GM21825 (cell line): Measurements from ENCODE around the gene RNF44.
"Not testable (repeated sequence)": the region's sequence is repeated elsewhere in the genome, so short reads cannot be mapped to it uniquely, and the experiment has no call there.

Experiments used
- ATAC-seq: cut with Tn5 transposase; IDR thresholded peaks from one replicate; pipeline ENCODE4 v1.9.1; 2021; ENCODE audit warnings: mild to moderate bottlenecking, moderate library complexity; ENCODE audit not compliant: unreplicated experiment

The RNF44 gene

GRCh38 chr5:176521286-176521685 is 15.9 kb downstream of the RNF44 start:
- no peak for ATAC-seq

DNA sequence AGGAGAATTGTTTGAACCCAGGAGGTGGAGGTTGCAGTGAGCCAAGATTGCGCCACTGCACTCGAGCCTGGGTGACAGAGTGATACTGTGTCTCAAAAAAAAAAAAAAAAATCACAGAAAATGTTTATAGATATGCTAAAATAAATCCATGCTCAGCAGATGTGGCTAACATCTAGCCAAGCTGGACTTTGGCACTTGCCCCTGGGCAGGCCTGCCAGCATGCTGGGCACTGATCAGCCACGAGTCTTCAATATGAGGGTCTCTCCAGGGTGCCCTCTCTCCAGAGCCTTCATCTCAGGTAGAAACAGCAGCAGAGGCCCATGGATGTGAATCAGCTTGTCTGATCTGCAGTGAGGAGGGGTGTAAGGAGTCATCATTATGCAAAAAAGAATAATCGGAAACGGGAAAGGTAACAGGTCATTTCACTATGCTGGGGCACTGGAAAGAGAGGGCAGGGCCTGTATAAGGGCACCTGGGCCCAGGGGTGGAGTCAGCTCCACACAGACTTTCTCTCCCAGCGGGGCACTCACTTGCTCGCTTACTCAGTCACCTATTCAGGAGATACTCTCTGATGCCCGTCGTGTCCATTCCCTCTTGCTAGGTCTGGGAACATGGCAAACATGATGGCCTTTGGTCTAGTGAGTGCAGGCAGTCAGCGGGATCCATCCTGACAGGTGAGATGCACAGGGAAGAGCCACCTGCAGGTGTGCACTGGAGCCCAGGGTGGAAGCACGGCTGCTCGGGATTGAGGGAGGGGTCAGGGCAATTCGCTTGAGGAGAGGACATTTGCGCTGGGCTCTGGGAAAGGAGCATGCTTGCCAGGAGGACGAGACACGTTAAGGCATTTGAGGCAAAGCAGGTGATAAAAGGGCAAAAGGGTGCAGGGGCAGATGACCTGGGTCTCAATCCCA is 17.1 kb downstream of the RNF44 start:
- no peak for ATAC-seq

GRCh38 chr5:176517053-176517661 is 20.0 kb downstream of the RNF44 start:
- ATAC-seq: no peak

- ATAC-seq: no peak
Measured at GRCh38 chr5:176515396-176515795, 21.8 kb downstream of the RNF44 start.

DNA sequence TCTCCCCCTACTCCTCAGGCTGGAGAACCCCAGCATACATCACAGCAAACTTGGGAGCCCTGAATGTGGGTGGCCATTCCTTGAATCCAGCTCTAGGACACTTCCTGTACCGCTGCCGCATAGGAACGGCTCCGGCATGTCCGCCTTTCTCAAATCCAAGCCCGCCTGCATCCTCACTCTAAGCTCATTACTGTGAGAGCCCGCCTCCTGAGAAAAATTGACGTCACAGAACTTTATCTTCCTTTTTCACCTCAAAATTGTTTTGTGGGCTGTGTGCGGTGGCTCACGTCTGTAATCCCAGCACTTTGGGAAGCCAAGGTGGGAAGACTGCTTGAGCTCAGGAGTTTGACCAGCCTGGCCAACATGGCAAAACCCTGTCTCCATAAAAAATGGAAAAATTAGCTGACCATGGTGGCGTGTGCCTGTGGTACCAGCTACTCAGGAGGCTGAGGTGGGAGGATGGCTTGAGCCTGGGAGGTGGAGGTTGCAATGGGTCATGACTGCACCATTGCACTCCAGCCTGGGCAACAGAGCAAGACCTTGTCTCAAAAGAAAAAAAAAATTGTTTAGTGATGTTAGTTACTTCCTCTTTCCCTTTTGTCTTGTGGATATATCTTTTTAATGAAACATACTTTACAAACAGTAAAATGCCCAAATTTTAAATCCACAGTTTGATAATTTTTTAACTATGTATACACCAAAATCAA is 22.8 kb downstream of the RNF44 start:
- no peak for ATAC-seq

- no peak for ATAC-seq
Measured at GRCh38 chr5:176513788-176514187, 23.4 kb downstream of the RNF44 start.

- no peak for ATAC-seq
Measured at GRCh38 chr5:176508603-176509002, 28.6 kb downstream of the RNF44 start.

DNA sequence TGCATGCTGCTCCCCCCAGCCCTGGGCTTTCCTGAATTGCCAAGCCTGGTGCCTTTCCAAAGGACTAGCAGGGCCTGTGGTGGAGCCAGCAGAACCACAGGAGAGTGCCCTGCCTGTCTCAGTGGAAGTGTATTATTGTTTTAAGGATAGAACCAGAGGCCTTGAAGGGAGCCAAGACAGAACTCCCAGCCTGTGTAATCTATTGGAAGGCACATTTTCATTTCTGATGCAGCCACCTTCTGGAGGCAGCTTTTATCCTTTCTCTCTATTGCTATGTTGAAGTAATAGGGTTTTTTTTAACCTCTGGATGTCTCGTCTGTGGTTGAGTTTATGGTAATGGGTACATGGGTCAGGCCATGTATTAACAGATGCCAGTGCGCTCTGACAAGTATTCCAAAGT is 29.3 kb downstream of the RNF44 start:
- no peak for ATAC-seq

- ATAC-seq: no peak
Measured at GRCh38 chr5:176503496-176503895, 33.7 kb downstream of the RNF44 start.

DNA sequence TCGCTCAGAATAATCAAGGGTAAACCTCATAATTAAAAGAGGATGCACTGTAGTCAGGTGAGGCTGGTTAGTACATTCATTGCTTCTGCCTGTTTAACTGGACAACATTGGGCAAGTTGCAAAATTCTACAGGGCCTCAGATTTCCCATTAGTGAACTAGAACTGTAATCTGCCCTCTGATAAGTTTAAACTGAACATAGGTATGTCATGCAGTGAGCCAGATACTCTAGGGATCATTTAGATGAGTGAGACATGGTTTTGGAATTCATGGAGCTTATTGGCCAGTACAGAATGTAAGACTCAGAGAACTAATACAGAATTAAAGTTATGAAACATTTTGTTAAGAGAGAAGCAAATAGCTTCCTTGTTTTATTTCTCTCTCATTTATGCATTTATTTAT is 35.9 kb downstream of the RNF44 start:
- ATAC-seq: no peak

DNA sequence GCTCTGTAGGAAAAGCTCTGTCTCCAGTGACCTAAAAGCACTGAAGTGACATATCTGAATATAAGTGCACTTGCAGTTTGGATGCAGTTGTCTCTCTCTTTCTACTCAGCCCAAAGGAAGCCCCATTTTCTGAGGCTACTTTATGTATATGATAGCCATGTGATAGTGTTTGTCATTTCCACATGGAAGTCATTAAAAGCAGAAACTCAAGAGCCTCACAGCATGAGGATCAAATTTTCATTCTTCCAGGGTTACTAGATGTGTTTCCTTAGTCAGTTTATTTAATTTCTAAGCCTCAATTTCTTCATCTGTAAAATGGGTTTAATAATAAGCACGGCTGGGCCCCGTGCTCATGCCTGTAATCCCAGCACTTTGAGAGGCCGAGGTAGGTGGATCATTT is 36.7 kb downstream of the RNF44 start:
- ATAC-seq: no peak

- no peak for ATAC-seq
Measured at GRCh38 chr5:176499273-176499672, 37.9 kb downstream of the RNF44 start.

- ATAC-seq: no peak
Measured at GRCh38 chr5:176497852-176498251, 39.4 kb downstream of the RNF44 start.

GRCh38 chr5:176492431-176492830 is 44.8 kb downstream of the RNF44 start:
- ATAC-seq: no peak

GRCh38 chr5:176491901-176492300 is 45.3 kb downstream of the RNF44 start:
- no peak for ATAC-seq

DNA sequence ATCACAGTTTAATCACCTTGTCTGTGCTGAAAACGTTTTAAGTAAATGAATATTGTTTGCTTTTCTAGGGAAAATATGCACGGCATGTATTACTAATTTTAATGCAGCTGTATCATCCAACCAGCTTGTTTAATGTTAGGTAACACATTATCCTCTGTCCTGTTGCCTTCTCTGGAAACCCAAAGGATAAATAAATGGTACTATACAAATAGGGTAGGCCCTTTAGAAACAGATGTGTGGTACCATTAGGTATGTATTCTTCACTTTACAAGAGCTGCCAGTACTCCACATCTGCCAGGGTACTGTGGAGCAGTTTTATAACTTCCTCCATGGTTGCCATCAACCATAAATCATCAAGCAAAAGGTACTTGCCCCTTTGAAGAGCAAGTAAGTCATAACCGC is 46.1 kb downstream of the RNF44 start:
- ATAC-seq: no peak

DNA sequence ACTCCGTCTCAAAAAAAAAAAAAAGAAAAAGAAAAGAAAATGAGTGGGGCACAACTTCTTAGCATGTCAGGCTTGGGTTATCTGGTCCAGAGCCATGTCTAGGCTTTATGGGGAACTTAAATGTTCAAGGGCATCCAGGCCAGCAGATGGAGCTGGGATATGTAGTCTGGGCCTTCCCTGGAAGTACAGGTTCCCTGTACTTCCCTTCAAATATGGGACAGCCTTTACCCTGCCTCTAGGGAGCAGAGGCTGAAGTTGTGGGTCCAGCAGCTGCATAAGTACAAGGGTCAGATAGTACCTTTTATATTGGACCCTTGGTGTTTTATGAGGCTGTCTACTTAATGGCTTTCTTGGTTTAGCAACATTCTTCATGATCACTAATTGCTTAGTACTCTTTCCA is 46.9 kb downstream of the RNF44 start:
- no peak for ATAC-seq

- no peak for ATAC-seq
Measured at GRCh38 chr5:176489077-176489476, 48.1 kb downstream of the RNF44 start.

GRCh38 chr5:176487160-176487559 is 50.0 kb downstream of the RNF44 start:
- not testable (repeated sequence) for ATAC-seq

DNA sequence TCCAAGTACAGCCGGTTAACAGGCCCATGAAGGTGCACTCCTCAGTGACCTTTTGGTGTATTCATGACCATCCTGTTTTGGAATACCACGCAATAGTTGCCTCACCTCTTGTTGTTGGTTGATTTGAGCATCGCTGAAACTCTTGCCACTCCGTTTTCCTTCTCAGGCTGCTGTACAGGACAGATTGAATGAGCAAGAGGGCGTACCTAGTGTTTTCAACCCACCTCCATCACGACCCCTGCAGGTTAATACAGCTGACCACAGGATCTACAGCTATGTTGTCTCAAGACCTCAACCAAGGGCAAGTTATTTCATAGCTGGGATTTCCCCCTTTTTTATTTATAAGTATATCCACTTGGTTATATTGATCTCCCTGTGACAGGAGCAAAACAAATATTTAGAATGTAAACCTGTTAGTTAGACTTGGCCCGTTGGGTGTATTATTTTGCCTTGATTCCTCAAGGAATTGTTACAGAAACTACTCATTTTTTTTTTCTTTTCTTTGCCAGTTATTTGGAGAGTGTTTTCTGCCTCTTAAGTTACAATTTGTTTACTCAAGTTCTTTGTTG is 50.9 kb downstream of the RNF44 start:
- ATAC-seq: no peak

DNA sequence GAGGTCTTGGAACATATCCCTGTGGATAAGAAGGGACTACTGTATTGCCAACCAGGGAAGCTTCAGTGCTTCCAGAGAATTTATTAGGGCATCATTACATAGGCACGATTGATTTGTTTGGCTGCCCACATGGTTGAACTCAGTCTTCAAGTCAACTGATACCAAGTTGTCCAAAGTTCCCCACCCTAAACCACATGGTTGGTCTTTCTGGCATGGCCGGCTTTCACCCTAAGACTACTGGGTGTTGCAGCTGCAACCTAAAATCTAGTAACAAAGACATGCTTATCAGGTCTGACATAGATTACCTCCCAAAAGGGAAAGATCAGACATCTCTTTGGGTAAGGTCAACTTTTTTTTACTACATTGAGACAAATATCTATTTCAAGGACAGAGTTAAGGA is 52.0 kb downstream of the RNF44 start:
- ATAC-seq: no peak
